K562 (cell line): ENCODE data around the gene CEP41.

ENCODE experiments used
- POLR2A ChIP-seq: fragments of 450-650 bp; conservative IDR thresholded peaks from 2 replicates; pipeline ENCODE4 v1.6.1; 2016
- POLR2AphosphoS5 ChIP-seq: IDR thresholded peaks from 2 replicates; pipeline ENCODE4 v1.6.1; 2011; ENCODE audit warnings: mild to moderate bottlenecking, low read depth, low read length, moderate library complexity; ENCODE audit not compliant: control insufficient read depth, insufficient read depth
- ZBTB7A ChIP-seq: IDR thresholded peaks from 2 replicates; pipeline ENCODE4 v1.6.1; 2011; ENCODE audit warnings: low read depth, mild to moderate bottlenecking, low read length, moderate library complexity, borderline replicate concordance; ENCODE audit not compliant: control insufficient read depth
- ZNF644 ChIP-seq: fragments of 200-800 bp; sonication (Bioruptor generic); IDR thresholded peaks from 2 replicates; pipeline ENCODE4 v1.6.1; 2016; ENCODE audit warnings: low read depth, missing genetic modification characterization, missing compliant biosample characterization
- TF ChIP-seq, protein P1 (sequence below): sonication (generic); formaldehyde crosslinking; IDR thresholded peaks from 2 replicates; pipeline ENCODE4 v1.5.0; 2020; ENCODE audit warnings: missing genetic modification reagents
- TF ChIP-seq, protein P2 (sequence below): IDR thresholded peaks from 2 replicates; pipeline ENCODE4 v1.6.1; 2011; ENCODE audit warnings: borderline replicate concordance, low read depth, mild to moderate bottlenecking, moderate library complexity, low read length; ENCODE audit not compliant: insufficient read depth, poor library complexity, severe bottlenecking

DNA sequence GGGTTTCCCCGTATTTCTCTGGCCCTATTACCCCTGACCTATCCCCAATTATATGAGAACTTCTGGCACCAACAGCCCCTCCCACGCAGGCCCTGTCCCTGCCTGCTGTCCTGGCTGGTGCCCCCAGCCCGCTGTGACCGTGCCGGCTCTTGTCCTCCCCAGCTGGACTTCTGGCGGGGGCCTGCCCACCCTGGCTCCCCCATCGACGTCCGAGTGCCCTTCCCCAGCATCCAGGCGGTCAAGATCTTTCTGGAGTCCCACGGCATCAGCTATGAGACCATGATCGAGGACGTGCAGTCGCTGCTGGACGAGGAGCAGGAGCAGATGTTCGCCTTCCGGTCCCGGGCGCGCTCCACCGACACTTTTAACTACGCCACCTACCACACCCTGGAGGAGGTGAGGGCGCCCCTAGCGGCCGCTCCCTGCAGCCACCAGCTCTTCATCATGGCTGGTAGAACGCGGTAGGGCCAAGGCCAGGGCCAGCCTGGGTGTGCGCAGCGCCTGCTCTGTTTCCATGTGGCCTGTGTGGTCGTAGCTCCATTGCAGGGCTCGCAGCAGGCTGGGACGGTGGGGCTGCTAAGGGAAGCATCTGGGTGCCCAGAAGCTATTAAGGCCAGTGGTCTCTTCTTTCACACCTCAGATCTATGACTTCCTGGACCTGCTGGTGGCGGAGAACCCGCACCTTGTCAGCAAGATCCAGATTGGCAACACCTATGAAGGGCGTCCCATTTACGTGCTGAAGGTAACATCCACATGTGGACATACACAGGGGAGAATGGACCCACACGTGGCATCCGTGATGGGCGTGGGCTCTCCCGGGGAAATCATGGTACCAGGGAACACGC, 59.1 kb downstream of the CEP41 start:
- no peak for TF ChIP-seq ZBTB7A
- TF ChIP-seq, protein P1, sequence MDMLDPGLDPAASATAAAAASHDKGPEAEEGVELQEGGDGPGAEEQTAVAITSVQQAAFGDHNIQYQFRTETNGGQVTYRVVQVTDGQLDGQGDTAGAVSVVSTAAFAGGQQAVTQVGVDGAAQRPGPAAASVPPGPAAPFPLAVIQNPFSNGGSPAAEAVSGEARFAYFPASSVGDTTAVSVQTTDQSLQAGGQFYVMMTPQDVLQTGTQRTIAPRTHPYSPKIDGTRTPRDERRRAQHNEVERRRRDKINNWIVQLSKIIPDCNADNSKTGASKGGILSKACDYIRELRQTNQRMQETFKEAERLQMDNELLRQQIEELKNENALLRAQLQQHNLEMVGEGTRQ: 0 out of 2 replicates have a peak, but pooled peaks have one; percentile 4
- no peak for TF ChIP-seq ZNF644
- TF ChIP-seq, protein P2, sequence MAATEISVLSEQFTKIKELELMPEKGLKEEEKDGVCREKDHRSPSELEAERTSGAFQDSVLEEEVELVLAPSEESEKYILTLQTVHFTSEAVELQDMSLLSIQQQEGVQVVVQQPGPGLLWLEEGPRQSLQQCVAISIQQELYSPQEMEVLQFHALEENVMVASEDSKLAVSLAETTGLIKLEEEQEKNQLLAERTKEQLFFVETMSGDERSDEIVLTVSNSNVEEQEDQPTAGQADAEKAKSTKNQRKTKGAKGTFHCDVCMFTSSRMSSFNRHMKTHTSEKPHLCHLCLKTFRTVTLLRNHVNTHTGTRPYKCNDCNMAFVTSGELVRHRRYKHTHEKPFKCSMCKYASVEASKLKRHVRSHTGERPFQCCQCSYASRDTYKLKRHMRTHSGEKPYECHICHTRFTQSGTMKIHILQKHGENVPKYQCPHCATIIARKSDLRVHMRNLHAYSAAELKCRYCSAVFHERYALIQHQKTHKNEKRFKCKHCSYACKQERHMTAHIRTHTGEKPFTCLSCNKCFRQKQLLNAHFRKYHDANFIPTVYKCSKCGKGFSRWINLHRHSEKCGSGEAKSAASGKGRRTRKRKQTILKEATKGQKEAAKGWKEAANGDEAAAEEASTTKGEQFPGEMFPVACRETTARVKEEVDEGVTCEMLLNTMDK: peak; percentile 84
- no peak for TF ChIP-seq POLR2A
- TF ChIP-seq POLR2AphosphoS5: no peak
